Cardiac muscle cell (in vitro differentiated cells and primary cell): ENCODE measurements around the gene CDV3. TPM values are rescaled to one million over a fixed set of nuclear protein-coding genes. Genes with fewer than 3 reads are reported as not detected.

ENCODE experiments used
- DNase-seq, 2 donors: peaks; one replicate each; pipeline versions ENCODE4 v3.0.0 to v3.0.0-alpha.2; 2010 to 2017; ENCODE audit warnings: low read depth in 1 of 2, low spot score in 1 of 2
- H3K27ac ChIP-seq: fragments of 200-600 bp; sonication (generic); 2 replicates; pipeline ENCODE4 v1.5.1; 2016
- H3K27me3 ChIP-seq: fragments of 200-600 bp; sonication (generic); 2 replicates; pipeline ENCODE4 v1.6.0; 2016; ENCODE audit warnings: control low read depth
- H3K36me3 ChIP-seq: fragments of 200-600 bp; sonication (generic); 2 replicates; pipeline ENCODE4 v1.5.1; 2016; ENCODE audit warnings: control low read depth
- H3K4me1 ChIP-seq: fragments of 200-600 bp; sonication (generic); 2 replicates; pipeline ENCODE4 v1.8.1; 2017; ENCODE audit warnings: low read depth, mild to moderate bottlenecking, mixed run types
- H3K4me3 ChIP-seq: fragments of 200-600 bp; sonication (generic); 2 replicates; pipeline ENCODE4 v1.5.1; 2016; ENCODE audit warnings: mild to moderate bottlenecking
- H3K9me3 ChIP-seq: fragments of 200-600 bp; sonication (generic); 2 replicates; pipeline ENCODE4 v1.5.1; 2017; ENCODE audit warnings: low read depth, mild to moderate bottlenecking, control low read depth
- CTCF ChIP-seq: IDR thresholded peaks from 2 replicates; pipeline ENCODE4 v1.5.1; 2012; ENCODE audit warnings: low read depth, mild to moderate bottlenecking, low read length
- polyA plus RNA-seq: library from polyadenylated mRNA; unstranded; fragments of >200 nt; fragmentation: Nextera tagmentation; extraction: Ambion mirVana; gene quantifications from 2 replicates; pipeline ENCODE4 v1.2.1, GENCODE V29; 2016
- total RNA-seq: library from RNA; depleted of rRNA; stranded (reverse); fragments of >200 nt; gene quantifications from 2 replicates; pipeline ENCODE4 v1.2.3, GENCODE V29; 2016

CDV3 gene
- total and polyA plus RNA-seq, 2 experiments from 2014 or later, result 56.7 to 100 TPM

GRCh38 chr3:133600572-133601081 is 27.1 kb downstream of the CDV3 start:
- TF ChIP-seq CTCF, result no peak

GRCh38 chr3:133606342-133606741 is 32.9 kb downstream of the CDV3 start:
- no peak for TF ChIP-seq CTCF
- Histone ChIP-seq H3K9me3 (no peaks in the 10 kb centered on the region), H3K4me3 (no peak overlapping the region)

More at GRCh38 chr3:133600572-133601081, 27.1 kb downstream of the CDV3 start:
- Histone ChIP-seq H3K27ac (no peak overlapping the region), H3K4me3 (no peak overlapping the region), H3K4me1 (no peaks in the 10 kb centered on the region), H3K36me3 (no peaks in the 10 kb centered on the region), H3K9me3 (no peaks in the 10 kb centered on the region), H3K27me3 (no peaks in the 10 kb centered on the region)
- no peak for DNase-seq

GRCh38 chr3:133606902-133607301 is 33.4 kb downstream of the CDV3 start:
- no peaks in the 10 kb centered on the region for H3K9me3 ChIP-seq
- H3K4me3 ChIP-seq, result no peak overlapping the region
- no peaks in the 10 kb centered on the region for H3K4me1 ChIP-seq
- DNase-seq, result no peak
- H3K27ac ChIP-seq, result no peak overlapping the region
- H3K27me3 ChIP-seq, result no peaks in the 10 kb centered on the region
- peaks cover 45% of the 10 kb centered on the region for H3K36me3 ChIP-seq
- TF ChIP-seq CTCF, result no peak

More at GRCh38 chr3:133606342-133606741, 32.9 kb downstream of the CDV3 start:
- no peaks in the 10 kb centered on the region for H3K27me3 ChIP-seq
- no peak for DNase-seq
- H3K4me1 ChIP-seq, result no peaks in the 10 kb centered on the region
- H3K36me3 ChIP-seq, result peaks cover 41% of the 10 kb centered on the region
- H3K27ac ChIP-seq, result no peak overlapping the region

GRCh38 chr3:133607816-133608215 is 34.3 kb downstream of the CDV3 start:
- Histone ChIP-seq H3K4me1 (no peaks in the 10 kb centered on the region), H3K9me3 (no peaks in the 10 kb centered on the region), H3K36me3 (peaks cover 49% of the 10 kb centered on the region), H3K27ac (no peak overlapping the region), H3K27me3 (no peaks in the 10 kb centered on the region), H3K4me3 (no peak overlapping the region)
- DNase-seq, result no peak
- TF ChIP-seq CTCF, result no peak

GRCh38 chr3:133608388-133608787 is 34.9 kb downstream of the CDV3 start:
- Histone ChIP-seq H3K4me3 (no peak overlapping the region), H3K4me1 (no peaks in the 10 kb centered on the region), H3K27ac (no peak overlapping the region), H3K36me3 (peaks cover 49% of the 10 kb centered on the region), H3K27me3 (no peaks in the 10 kb centered on the region), H3K9me3 (no peaks in the 10 kb centered on the region)
- DNase-seq, result no peak
- TF ChIP-seq CTCF, result no peak
